ENCODE results near the gene ZNF549.
A peak's percentile ranks its signal among the peaks of the same experiment; 100 is the strongest.
"Not testable (repeated sequence)": the region's sequence is repeated elsewhere in the genome, so short reads cannot be mapped to it uniquely, and the experiment has no call there.

ZNF549 gene

DNA sequence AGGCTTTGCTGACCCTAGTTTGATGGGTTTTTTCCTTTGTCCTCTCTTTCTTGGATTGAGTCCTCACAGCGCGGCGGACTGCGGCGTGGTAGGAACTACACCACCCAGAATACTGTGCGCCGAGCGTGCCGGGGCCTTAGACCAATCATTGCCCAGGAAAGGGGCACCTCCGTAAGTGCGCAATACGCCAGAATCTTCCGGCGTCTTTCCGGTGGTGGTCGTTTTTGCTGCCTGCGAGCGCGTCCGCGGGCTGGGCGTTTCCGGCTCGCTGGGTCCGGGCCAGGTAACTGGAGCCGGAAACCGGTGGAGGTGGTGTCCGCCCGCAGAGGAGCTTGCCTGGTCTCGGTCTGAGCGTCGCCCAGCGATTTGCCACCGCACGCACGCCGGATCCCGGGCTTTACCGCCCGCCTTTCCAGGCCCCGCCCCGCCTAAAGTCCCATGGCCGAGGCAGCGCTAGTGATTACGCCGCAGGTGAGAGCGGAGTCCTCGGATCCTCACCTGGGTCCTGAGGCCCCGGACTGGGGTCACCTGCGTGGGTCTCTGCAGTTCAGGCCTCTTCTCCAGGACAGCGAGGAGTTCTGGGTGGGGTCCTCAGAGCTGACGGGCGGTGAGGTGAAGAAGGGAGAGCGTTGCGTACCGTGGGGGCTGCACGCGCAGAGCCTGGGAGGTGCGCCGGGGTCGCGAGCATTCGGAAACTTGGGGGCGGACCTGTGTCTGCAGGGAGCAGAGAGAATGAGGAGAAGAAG, at the start of gene ZNF549:
TSS of gene ZNF549 (plus strand) at position 221 of the 746 bp plus-strand sequence. CDS start at position 439, 218 bp downstream.
- DNase-seq (ENCODE audit: low read depth), result peak; percentile 83

DNA sequence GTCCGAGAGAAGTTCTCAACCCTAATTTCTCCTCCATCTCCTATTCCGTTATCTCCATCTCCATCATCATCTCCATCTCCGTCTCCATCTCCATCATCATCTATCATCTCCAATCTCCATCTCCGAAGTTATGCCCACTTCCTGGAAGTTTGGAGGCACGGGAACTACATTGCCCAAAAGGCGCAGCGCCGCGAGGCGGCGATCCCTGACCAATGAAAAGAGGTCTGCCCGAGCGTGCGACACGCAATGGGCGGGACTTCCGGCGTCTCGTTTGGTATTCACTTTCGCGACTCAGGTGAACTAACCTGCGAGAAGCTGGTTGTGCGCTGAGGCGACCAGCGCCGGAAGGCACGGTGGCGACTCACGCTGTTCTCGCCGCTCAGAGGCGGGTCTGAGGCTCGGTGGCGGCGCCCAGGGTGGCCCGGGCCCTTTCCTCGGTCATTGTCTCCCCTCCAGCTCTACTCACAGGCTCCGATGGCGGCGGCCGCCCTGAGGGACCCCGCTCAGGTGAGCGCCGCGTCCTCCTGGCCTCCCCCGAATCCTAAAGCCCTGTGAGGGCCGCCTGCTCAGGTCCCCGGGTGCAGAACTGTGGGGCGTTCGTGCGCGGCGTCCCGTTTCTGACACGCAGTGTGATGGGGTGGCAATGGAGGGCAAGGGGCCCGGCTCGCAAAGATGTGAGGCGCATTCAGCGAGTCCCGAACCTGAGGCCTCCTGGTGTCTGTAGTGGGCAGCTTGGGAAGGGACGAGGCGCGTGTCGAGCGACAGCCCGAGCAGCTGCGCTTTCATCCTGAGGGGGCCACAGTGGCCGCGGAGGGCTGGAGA, 39.5 kb upstream of the ZNF549 start, which contains the start of gene ZNF419:
TSS of gene ZNF419 (plus strand) at position 274 of the 822 bp plus-strand sequence. CDS start at position 475, 201 bp downstream.
- DNase-seq (ENCODE audit: low read depth), result peak; percentile 86

DNA sequence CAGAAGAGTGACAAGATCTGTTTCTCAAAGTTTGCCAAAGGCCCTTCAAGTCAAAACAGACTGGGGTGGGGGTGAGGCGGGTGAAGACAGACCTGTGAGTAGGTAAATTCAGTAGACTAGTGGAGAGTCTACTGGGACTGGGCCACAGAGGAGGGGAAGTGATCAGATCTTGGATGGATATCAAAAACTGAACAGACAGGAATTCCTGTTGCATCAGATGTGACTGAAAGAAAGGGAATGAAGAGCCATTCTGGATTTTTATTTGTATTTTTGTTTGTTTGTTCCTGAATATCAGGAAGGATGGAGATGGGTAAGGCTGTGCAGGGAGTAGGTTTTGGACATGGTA, 38.9 kb upstream of the ZNF549 start:
- not testable (repeated sequence) for DNase-seq (ENCODE audit: low read depth)

DNA sequence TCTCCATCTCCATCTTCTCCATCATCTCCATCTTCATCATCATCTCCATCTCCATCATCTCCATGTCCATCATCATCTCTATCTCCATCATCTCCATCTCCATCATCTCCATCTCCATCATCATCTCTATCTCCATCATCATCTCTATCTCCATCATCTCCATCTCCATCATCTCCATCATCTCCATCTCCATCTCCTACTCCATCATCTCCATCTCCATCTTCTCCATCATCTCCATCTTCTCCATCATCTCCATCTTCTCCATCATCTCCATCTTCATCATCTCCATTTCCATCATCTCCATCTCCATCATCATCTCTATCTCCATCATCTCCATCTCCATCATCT, 27.9 kb upstream of the ZNF549 start:
- DNase-seq (ENCODE audit: low read depth), result not testable (repeated sequence)

DNA sequence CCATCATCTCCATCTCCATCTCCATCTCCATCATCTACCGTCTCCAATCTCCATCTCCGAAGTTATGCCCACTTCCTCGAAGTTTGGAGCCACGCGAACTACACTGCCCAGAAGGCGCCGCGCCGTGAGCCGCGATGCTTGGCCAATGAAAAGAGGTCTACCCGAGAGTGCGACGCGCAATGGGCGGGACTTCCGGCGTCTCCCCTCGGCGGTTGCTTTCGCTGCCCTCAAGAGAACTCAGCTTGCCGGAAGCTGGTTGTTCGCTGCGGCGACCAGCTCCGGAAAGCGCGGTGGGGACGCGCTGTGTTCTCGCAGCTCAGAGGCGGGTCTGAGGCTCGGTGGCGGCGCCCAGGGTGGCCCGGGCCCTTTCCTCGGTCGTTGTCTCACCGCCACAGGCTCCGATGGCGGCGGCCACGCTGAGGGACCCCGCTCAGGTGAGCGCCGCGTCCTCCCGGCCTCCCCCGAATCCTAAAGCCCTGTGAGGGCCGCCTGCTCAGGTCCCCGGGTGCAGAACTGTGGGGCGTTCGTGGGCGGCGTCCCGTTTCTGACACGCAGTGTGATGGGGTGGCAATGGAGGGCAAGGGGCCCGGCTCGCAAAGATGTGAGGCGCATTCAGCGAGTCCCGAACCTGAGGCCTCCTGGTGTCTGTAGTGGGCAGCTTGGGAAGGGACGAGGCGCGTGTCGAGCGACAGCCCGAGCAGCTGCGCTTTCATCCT, 27.3 kb upstream of the ZNF549 start, which contains the start of gene ZNF773:
TSS of gene ZNF773 (plus strand) at position 259 of the 716 bp plus-strand sequence. CDS start at position 402, 143 bp downstream.
- peak; percentile 93 for DNase-seq (ENCODE audit: low read depth)

DNA sequence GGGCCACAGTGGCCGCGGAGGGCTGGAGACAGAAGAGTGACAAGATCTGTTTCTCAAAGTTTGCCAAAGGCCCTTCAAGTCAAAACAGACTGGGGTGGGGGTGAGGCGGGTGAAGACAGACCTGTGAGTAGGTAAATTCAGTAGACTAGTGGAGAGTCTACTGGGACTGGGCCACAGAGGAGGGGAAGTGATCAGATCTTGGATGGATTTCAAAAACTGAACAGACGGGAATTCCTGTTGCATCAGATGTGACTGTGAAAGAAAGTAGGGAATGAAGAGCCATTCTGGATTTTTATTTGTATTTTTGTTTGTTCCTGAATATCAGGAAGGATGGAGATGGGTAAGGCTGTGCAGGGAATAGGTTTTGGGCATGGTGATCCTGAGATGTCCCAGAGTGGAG, 26.8 kb upstream of the ZNF549 start:
- DNase-seq (ENCODE audit: low read depth), result not testable (repeated sequence)

DNA sequence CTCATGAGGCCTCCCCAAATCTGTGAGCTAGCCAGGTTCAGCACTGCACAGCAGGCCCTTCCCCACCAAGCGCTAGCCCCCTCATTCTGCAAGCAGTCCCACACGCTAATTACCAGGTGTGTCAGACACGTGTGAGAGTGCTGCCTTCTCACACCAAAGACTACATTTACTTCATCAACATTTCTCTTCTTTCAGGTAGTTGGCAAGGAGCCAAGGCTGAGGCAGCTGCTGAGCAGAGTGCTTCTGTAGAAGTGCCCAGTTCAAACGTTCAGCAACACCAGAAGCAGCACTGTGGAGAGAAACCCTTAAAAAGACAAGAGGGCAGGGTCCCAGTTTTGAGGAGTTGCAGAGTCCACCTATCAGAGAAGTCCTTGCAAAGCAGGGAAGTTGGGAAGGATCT, 21.0 kb upstream of the ZNF549 start:
- no peak for DNase-seq (ENCODE audit: low read depth)

DNA sequence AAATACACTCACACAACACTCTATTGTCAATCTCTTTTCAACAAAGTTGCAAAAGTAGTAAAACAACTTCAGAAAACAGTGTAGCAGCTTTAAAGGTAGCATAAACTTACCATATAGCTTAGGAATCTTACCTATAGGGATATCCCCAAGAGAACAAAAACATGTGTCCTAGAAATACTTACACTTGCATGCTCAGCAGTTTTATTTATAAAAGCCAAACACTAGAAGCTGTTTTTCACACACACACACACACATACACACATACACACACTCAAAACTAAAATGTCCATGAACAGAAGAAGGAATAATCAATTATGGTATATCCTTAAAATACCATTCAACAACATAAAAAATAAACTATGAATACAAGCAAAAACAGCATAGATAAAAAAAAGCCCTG, 15.7 kb upstream of the ZNF549 start:
- no peak for DNase-seq (ENCODE audit: low read depth)

DNA sequence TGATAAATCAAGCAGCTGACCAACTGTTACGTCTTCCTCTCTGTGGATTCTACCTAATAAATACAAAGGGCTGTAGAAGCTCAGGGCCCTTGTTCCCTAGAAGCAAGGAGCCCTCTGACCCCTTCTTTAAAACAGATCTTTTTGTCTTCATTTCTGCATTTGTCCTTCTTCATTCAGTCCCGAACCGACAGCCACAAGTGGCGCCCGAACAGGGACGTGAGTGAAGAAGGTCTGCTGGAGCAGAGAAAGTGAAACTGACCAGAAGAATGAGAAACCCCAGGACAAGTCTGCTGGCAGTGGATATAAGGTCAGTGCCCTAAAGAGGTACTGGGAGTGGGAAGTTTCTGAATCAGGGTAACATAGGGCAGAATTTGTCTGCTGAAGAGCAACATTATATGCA, 14.3 kb upstream of the ZNF549 start:
- no peak for DNase-seq (ENCODE audit: low read depth)

DNA sequence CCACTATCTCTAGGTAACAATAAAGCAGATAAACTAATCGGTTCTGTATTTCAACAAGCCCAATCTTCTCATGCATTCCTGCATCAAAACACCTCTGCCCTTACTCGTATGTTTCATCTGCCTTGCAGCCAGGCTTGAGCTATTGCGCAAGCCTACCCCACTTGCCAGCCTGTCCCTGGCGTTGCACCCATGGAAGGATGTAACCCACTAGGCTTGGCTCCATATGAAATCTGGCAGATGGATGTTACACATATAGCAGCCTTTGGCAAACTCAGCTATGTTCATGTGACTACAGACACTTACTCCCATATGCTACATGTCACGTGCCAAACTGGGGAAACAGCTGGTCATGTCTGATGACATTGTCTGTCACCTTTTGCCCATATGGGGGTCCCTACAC, 11.9 kb upstream of the ZNF549 start:
- DNase-seq (ENCODE audit: low read depth), result no peak

DNA sequence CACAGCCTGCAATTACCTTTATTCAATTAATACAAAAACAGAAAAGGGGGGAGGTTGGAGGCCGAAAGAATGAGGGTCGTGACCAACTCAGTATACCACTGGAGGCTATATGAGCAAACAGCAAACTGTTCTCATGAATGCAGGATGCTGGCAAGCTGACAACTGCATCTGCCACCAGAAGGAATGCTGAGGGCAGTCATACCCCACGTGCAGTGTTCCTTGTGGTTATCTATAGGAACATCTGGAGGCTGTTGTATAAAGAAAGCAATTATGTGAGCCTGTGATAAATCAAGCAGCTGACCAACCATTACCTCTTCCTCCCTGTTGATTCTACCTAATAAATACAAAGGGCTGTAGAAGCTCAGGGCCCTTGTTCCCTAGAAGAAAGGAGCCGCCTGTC, 9.1 kb upstream of the ZNF549 start:
- not testable (repeated sequence) for DNase-seq (ENCODE audit: low read depth)

DNA sequence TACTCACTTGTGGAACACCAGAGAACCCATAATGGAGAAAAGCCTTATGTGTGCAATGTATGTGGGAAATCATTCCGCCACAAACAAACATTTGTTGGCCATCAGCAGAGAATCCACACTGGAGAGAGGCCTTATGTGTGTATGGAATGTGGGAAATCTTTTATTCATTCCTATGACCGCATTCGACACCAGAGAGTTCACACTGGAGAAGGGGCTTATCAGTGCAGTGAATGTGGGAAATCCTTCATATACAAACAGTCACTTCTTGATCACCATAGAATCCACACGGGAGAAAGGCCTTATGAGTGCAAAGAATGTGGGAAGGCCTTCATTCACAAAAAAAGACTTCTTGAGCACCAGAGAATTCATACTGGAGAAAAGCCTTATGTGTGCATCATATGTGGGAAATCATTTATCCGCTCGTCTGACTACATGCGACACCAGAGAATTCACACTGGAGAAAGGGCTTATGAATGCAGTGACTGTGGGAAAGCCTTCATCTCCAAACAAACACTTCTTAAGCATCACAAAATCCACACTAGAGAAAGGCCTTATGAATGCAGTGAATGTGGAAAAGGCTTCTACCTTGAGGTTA, 10.9 kb downstream of the ZNF549 start:
- no peak for DNase-seq (ENCODE audit: low read depth)

DNA sequence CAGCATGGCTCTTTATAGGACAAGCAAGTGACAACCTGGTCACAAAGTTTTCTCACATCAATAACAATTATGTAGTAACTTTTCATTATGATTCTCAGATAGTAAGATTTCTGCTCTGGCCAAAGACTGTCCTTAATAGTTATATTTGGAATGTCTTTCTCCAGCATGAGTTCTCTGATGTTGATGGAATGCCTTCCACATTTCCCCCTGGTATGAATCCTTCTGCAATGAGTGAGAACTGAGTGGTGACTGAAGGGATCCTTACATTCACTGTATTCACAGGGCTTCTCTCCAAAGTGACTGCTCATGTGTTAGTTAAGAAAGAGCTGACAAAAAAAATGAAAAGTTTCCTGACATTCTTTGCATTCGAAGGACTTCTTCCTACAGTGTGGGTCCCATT, 19.4 kb downstream of the ZNF549 start:
- no peak for DNase-seq (ENCODE audit: low read depth)

DNA sequence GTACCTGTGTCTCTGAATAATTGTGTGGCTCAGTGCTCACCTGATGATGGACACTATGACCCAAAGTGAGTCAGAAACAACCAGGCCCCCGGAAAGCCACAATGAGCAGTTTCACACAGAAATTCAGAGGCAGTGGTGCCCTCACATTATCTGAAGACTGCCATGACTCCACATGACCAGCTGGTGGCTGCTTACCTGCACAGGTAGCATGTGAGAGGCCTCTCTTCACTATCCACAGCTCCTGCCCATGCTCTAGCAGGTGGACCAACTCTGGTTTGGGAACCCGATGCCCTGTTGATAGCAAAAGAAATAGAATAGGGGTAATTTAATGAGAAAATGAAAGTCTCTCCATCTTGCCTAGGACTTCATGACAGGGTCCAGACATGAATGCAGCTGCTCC, 25.3 kb downstream of the ZNF549 start:
- DNase-seq (ENCODE audit: low read depth), result no peak

DNA sequence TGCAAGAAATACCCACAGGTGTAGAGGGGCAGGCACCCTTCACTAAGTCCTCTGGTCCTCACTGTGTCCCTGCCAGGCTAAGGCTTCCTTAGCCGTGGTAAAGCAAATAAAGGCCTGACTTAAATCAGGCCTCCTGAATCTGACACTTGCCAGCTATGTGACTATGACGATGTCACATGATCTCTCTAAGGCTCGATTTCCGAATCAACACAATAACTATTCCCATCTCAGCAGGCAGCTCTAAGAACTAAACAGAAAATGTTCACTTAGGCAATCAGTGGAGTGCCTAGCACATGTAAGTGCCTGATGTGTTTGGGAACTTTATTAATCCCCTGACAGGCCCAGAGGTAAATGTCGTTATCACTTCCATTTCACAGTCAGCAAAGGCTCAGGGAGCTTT, 30.5 kb downstream of the ZNF549 start:
- DNase-seq (ENCODE audit: low read depth), result no peak

DNA sequence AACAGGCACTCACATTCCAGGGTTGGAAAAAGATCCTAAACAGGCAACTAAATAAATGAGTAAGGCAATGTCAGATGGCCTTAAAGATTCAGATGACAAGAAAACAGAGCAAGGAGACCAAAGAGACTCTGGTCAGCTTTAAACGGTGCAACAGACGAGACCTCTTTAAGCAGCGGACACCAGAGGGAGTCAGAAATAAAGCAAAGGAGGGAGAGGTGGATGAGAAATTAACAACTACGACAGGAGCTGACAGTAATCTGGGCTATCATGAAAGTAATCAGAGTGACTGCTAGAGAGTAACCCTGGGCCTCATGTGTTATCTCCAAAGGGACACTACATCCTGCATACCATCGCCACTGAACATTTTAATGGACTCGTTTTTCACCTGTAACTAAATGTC, 31.4 kb downstream of the ZNF549 start:
- no peak for DNase-seq (ENCODE audit: low read depth)

DNA sequence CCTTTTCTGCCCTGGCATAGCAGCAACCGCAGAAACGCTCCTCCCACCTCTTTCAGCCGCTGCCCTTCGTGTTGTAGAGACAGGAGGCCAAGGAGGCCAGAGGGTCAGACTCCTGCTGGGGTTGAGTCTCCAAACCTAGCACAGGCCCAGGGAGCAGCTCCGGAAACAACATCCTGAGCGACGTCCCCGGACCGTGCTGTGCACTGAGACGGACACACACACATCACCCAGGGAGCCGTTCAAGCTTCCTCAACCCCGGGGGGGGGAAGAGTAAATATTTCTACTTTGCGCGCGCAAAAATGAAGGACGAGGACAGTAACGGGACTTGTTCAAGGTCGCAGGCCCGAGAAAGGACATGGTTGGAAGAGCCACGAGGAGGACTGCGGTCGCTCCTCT, 31.9 kb downstream of the ZNF549 start:
- no peak for DNase-seq (ENCODE audit: low read depth)

DNA sequence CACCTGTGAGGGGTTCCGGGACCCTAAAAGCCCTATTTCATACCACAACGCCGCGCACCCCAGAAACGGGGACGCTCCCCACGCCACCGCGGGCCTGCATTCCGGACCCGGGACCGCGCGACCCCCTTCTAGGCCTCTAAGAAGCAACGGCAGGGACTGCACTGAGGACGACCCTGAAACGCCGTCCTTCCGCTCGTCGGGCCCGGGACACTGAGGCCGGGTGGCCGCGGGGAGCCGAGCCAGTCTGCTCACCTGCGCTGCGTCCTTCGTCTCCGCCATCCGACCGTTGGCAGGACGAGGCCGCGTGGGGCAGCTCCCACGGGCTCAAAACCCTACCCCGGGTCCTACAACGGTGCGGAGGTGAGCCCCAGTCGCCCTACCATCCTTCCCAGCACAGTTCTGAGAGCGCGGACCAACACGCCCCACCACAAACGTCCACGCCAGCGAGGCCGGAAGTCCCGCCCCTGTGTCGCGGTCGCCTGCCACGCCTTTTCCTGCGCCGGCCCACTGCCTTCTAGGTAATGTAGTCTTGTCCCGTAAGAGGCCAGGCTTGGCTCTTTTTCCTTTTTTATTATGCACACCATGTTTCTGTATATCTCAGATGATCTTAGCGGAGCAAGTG, 32.4 kb downstream of the ZNF549 start, which contains the start of gene ZNF550:
TSS of gene ZNF550 (minus strand) at position 460 of the 622 bp plus-strand sequence. CDS start at position 279, 181 bp downstream.
- DNase-seq (ENCODE audit: low read depth), result peak; percentile 82

DNA sequence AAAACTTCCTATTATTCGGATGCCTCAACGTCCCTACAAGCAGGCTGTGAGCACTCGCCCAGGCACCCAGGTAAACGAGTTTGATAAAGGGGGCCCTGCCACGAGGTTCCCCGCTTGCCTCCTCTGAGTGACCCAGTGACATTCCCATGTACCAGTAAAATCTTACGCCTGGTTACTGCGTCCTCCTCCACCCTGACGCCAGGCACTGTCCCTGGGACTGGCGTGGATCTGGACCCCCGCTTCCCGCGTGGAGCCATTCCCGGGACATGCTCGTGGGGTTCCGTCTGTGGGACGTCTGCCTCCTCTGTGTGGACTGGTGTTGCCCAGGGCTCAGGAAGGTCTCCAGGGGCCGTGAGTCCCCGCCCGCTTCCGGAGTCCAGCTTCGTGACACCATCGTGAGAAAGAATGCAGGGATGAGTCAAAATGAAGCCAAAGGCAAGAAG, 32.9 kb downstream of the ZNF549 start:
- DNase-seq (ENCODE audit: low read depth), result no peak

DNA sequence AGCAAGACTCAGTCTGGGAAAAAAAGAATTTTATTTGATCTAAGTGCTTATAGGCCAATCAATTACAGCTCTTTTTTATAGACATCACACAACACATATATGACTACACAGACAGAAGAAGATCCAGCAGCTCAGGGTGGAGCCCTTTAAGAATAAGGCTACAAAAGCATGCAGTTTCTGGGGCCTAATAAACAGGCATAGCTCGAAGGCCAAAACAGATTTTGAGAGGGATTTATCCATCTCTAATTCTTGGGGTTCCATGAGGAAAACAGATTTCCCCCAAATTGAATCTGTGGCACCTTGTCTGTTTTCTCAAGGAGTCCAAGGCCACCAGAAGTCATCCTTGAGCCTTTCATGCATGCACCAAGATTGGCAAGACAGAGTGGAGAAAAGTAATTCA, 36.4 kb downstream of the ZNF549 start:
- DNase-seq (ENCODE audit: low read depth), result no peak

All from activated T-cell treated with anti-CD3 and anti-CD28 coated beads for 48 hours (primary cell).